T-helper 17 cell (primary cell): ENCODE measurements around the gene BCAS3. TPM values are rescaled to one million over a fixed set of nuclear protein-coding genes. Genes with fewer than 3 reads are reported as not detected.
"Not testable (repeated sequence)": the region's sequence is repeated elsewhere in the genome, so short reads cannot be mapped to it uniquely, and the experiment has no call there.

Experiments
- ATAC-seq: fragments of 150-1000 bp; cut with Tn5 transposase; 2 replicates; pipeline ENCODE4 v1.10.0; 2021; ENCODE audit warnings: mild to moderate bottlenecking, moderate library complexity
- DNase-seq, 3 donors: peaks; one replicate each; pipeline versions ENCODE4 v3.0.0 to v3.0.0-alpha.2; 2020 to 2021
- H3K9me3 ChIP-seq: one replicate; pipeline ENCODE4 v1.7.0; 2013; ENCODE audit warnings: low read length, mild to moderate bottlenecking; ENCODE audit not compliant: control insufficient read depth, poor library complexity, severe bottlenecking
- H3K27ac Mint-ChIP-seq: one replicate; pipeline ENCODE4 v1.8.0; 2022; ENCODE audit warnings: mild to moderate bottlenecking, moderate library complexity, mixed read lengths
- H3K27me3 Mint-ChIP-seq: one replicate; pipeline ENCODE4 v1.8.0; 2022; ENCODE audit warnings: mixed read lengths
- H3K36me3 Mint-ChIP-seq: one replicate; pipeline ENCODE4 v1.8.0; 2022; ENCODE audit warnings: low read depth, mixed read lengths
- H3K4me1 Mint-ChIP-seq: one replicate; pipeline ENCODE4 v1.8.0; 2022; ENCODE audit warnings: mild to moderate bottlenecking, mixed read lengths
- H3K4me3 Mint-ChIP-seq: one replicate; pipeline ENCODE4 v1.8.0; 2022; ENCODE audit warnings: mild to moderate bottlenecking, moderate library complexity, mixed read lengths
- total RNA-seq, 4 donors: library from RNA in 2 of 4; stranded (reverse) in 2 of 4; gene quantifications; one replicate each; pipeline ENCODE4 v1.2.3 and lab custom pipeline; 2022 to 2026

Gene BCAS3
- total RNA-seq, 2 donors from 2014 or later: 39.0 to 50.0 TPM

- peak overlapping the region; percentile 74 for H3K4me3 Mint-ChIP-seq
- H3K36me3 Mint-ChIP-seq: peaks cover 3% of the 10 kb centered on the region
- H3K27me3 Mint-ChIP-seq: no peaks in the 10 kb centered on the region
These were observed 462.6 kb downstream of the BCAS3 start for GRCh38 chr17:61140081-61140786.

DNA sequence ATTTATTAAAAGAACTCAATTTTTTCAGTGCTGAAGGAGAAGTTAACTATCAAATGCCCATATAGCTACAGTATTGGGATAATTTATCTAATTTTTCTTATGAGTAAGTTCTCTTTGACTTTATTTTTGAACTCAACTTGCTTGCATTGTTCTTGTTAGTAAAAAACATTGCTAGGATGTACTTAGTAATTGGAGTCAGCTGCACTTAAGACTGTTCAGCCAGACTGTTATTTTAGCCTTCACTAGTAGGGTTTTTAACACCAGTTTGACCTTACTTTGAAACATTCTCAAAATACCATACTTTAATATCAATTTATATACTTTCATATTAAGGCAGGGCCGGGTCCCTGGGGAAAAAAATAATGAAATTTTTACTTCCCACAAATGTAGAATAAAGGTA lies 465.4 kb downstream of the BCAS3 start:
- no peaks in the 10 kb centered on the region for H3K27me3 Mint-ChIP-seq
- H3K4me3 Mint-ChIP-seq: no peak overlapping the region

More at GRCh38 chr17:61140081-61140786, 462.6 kb downstream of the BCAS3 start:
- no peak for DNase-seq
- Mint-ChIP-seq H3K27ac (peak overlapping the region; percentile 84), H3K4me1 (peaks cover 18% of the 10 kb centered on the region)
- no peaks in the 10 kb centered on the region for H3K9me3 ChIP-seq
- no peak for ATAC-seq

GRCh38 chr17:61144137-61144536 lies 466.5 kb downstream of the BCAS3 start:
- ATAC-seq: no peak
- Mint-ChIP-seq H3K4me3 (no peak overlapping the region), H3K36me3 (peaks cover 3% of the 10 kb centered on the region), H3K27me3 (no peaks in the 10 kb centered on the region), H3K4me1 (peaks cover 17% of the 10 kb centered on the region), H3K27ac (no peak overlapping the region)
- DNase-seq: no peak
- H3K9me3 ChIP-seq: no peaks in the 10 kb centered on the region

More for the DNA sequence above, 465.4 kb downstream of the BCAS3 start:
- ATAC-seq: no peak
- H3K4me1 Mint-ChIP-seq: peaks cover 21% of the 10 kb centered on the region
- H3K36me3 Mint-ChIP-seq: peaks cover 3% of the 10 kb centered on the region
- DNase-seq: no peak
- no peaks in the 10 kb centered on the region for H3K9me3 ChIP-seq
- peak overlapping the region; percentile 32 for H3K27ac Mint-ChIP-seq

GRCh38 chr17:61144617-61145564 lies 467.2 kb downstream of the BCAS3 start:
- no peaks in the 10 kb centered on the region for H3K9me3 ChIP-seq
- Mint-ChIP-seq H3K36me3 (no peaks in the 10 kb centered on the region), H3K27ac (peak overlapping the region; percentile 6), H3K4me1 (peaks cover 10% of the 10 kb centered on the region), H3K27me3 (no peaks in the 10 kb centered on the region), H3K4me3 (no peak overlapping the region)
- no peak for ATAC-seq
- DNase-seq: no peak

GRCh38 chr17:61146833-61147232 lies 469.2 kb downstream of the BCAS3 start:
- H3K27me3 Mint-ChIP-seq, H3K4me3 Mint-ChIP-seq: not testable (repeated sequence)

GRCh38 chr17:61149106-61149825 lies 471.6 kb downstream of the BCAS3 start:
- H3K27me3 Mint-ChIP-seq: no peaks in the 10 kb centered on the region
- no peak overlapping the region for H3K4me3 Mint-ChIP-seq
- H3K36me3 Mint-ChIP-seq: peaks cover 2% of the 10 kb centered on the region
- no peak overlapping the region for H3K27ac Mint-ChIP-seq
- H3K4me1 Mint-ChIP-seq: peaks cover 3% of the 10 kb centered on the region
- no peaks in the 10 kb centered on the region for H3K9me3 ChIP-seq
- DNase-seq (no peak), ATAC-seq (no peak)

More at GRCh38 chr17:61146833-61147232, 469.2 kb downstream of the BCAS3 start:
- not testable (repeated sequence) for ATAC-seq, H3K27ac Mint-ChIP-seq, DNase-seq, H3K4me1 Mint-ChIP-seq, H3K9me3 ChIP-seq, H3K36me3 Mint-ChIP-seq

- H3K27ac Mint-ChIP-seq: no peak overlapping the region
- ATAC-seq: no peak
- no peak for DNase-seq
These were observed 472.3 kb downstream of the BCAS3 start for GRCh38 chr17:61149862-61150362.

DNA sequence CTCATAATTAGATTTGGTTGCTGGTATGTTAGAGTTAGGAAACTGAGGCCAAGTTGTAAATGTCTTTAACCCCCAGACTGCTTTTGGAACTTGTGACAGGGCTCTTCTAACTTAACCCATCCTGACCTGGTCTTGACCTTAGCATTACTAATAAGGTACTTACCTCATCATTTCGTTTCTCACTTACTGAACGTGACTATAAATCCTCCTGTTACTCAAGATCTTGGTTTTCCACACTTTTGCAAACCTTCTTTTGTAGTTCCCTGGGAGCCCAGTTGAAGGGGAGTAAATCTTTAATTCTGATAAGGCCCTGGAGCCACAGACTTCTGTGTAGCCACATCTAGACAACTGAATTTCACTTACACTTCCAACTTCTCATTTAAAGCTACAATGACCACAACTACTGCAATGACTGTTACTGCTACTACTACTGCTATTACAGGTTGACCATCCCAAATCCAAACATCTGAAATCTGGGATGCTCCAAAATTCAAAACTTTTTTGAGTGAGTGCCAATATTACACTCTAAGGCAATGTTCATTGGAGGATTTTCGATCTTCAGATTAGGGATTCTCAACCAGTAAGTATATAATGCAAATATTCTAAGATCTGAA lies 473.1 kb downstream of the BCAS3 start:
- Mint-ChIP-seq H3K36me3 (peaks cover 2% of the 10 kb centered on the region), H3K27me3 (no peaks in the 10 kb centered on the region), H3K27ac (no peak overlapping the region), H3K4me3 (no peak overlapping the region), H3K4me1 (peaks cover 2% of the 10 kb centered on the region)
- no peaks in the 10 kb centered on the region for H3K9me3 ChIP-seq
- no peak for DNase-seq
- ATAC-seq: no peak

More at GRCh38 chr17:61149862-61150362, 472.3 kb downstream of the BCAS3 start:
- H3K9me3 ChIP-seq: no peaks in the 10 kb centered on the region
- H3K4me3 Mint-ChIP-seq: no peak overlapping the region
- H3K27me3 Mint-ChIP-seq: no peaks in the 10 kb centered on the region
- peaks cover 2% of the 10 kb centered on the region for H3K36me3 Mint-ChIP-seq
- H3K4me1 Mint-ChIP-seq: peaks cover 3% of the 10 kb centered on the region

DNA sequence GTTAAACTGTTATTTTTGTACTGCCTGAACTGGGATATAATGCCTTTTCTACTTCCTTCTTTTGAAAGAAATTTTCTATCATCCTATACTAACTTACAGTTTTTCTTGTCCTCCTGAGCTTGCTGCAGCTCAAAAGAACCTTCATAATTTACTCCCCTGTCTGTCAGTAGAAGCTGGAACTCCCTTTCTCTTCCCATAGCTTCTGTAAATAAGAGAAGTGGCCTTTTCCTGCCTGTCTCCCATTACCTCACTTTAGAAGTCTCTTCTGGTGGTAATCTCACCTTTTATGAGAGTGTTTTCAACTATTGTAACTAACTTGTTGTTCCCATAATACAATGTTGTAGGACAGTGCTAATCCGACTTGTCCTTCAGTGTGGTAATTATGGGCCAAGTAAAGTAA lies 475.2 kb downstream of the BCAS3 start:
- no peak overlapping the region for H3K4me3 Mint-ChIP-seq
- no peak overlapping the region for H3K27ac Mint-ChIP-seq
- H3K9me3 ChIP-seq: no peaks in the 10 kb centered on the region
- peaks cover 6% of the 10 kb centered on the region for H3K4me1 Mint-ChIP-seq
- ATAC-seq (no peak), DNase-seq (no peak)
- H3K27me3 Mint-ChIP-seq: no peaks in the 10 kb centered on the region
- H3K36me3 Mint-ChIP-seq: peaks cover 2% of the 10 kb centered on the region

- H3K4me1 Mint-ChIP-seq: peaks cover 13% of the 10 kb centered on the region
- no peak overlapping the region for H3K4me3 Mint-ChIP-seq
- no peaks in the 10 kb centered on the region for H3K27me3 Mint-ChIP-seq
- DNase-seq: no peak
- no peak for ATAC-seq
- H3K27ac Mint-ChIP-seq: no peak overlapping the region
- H3K36me3 Mint-ChIP-seq: peaks cover 2% of the 10 kb centered on the region
- H3K9me3 ChIP-seq: no peaks in the 10 kb centered on the region
These were observed 478.1 kb downstream of the BCAS3 start for GRCh38 chr17:61155590-61156237.

- Mint-ChIP-seq H3K4me3 (no peak overlapping the region), H3K27me3 (no peaks in the 10 kb centered on the region), H3K36me3 (peaks cover 2% of the 10 kb centered on the region), H3K4me1 (peaks cover 15% of the 10 kb centered on the region), H3K27ac (no peak overlapping the region)
- ATAC-seq: no peak
- DNase-seq: no peak
- no peaks in the 10 kb centered on the region for H3K9me3 ChIP-seq
These were observed 479.7 kb downstream of the BCAS3 start for GRCh38 chr17:61157246-61157886.

GRCh38 chr17:61158376-61158775 lies 480.7 kb downstream of the BCAS3 start:
- DNase-seq (no peak), ATAC-seq (no peak)
- peaks cover 15% of the 10 kb centered on the region for H3K4me1 Mint-ChIP-seq
- no peaks in the 10 kb centered on the region for H3K27me3 Mint-ChIP-seq
- H3K9me3 ChIP-seq: no peaks in the 10 kb centered on the region
- peaks cover 2% of the 10 kb centered on the region for H3K36me3 Mint-ChIP-seq
- no peak overlapping the region for H3K4me3 Mint-ChIP-seq
- no peak overlapping the region for H3K27ac Mint-ChIP-seq
